Heart left ventricle (tissue), 13 donors: ENCODE measurements around the gene RAB17.

Experiments used
- CTCF ChIP-seq, 12 donors: fragments of 200-600 bp; sonication (generic) in 4 of 12; IDR thresholded peaks; one replicate each; pipeline versions ENCODE4 v1.5.0 to v1.8.0; 2018 to 2022; ENCODE audit warnings: antibody characterized with exemption in 12 of 12, mild to moderate bottlenecking in 5 of 12
- POLR2A ChIP-seq, 2 donors: fragments of 450-650 bp; IDR thresholded peaks; one replicate each; pipeline ENCODE4 v1.6.1; 2017; ENCODE audit warnings: antibody characterized with exemption in 2 of 2, mild to moderate bottlenecking in 2 of 2, moderate library complexity in 2 of 2
- donor health status: ischemic (EF 13 %, LVEDD 7.1; RV severe dilation, severe dysfunction).
- donor health status: DM: no; HTN: yes; CAD: no.
- donor health status: DM: no; HTN: no; CAD: no.
- donor health status: ischemic (EF 25% LVEDD 6.9; RV normal size, moderate dysfunction).
- donor health status: ischemic (EF 25% LVEDD 5.7; RV mildly dilated, moderate dysfunction).
- donor health status: ischemic (EF 35%, LVEDD 5.7; RV mildly dilated, moderate dysfunction).
- donor health status: nonischemic (EF 11% LVEDD 7.7; RV severe dilation, severe dysfunction).
- donor health status: DM: yes; HTN: yes; CAD: no.
- donor health status: PGD.
- donor health status: ischemic (EF 29% LVEDD 5.4; RV normal size, mild dysfunction).
- donor health status: nonischemic (EF 23%, LVEDD 6.1; RV moderate dilation, normal function).

- TF ChIP-seq CTCF (IDR thresholded peaks at IDR 0.05) (no peak), POLR2A (IDR thresholded peaks at IDR 0.05) (no peak)
These were observed 51.6 kb downstream of the RAB17 start for GRCh38 chr2:237538901-237539300.
